Skeletal muscle tissue (tissue), 4 donors: ENCODE results near the gene DCTN5. TPM values are rescaled to one million over a fixed set of nuclear protein-coding genes. Genes with fewer than 3 reads are reported as not detected.
"Not testable (repeated sequence)": the region's sequence is repeated elsewhere in the genome, so short reads cannot be mapped to it uniquely, and the experiment has no call there.

ENCODE experiments used
- H3K27ac ChIP-seq: one replicate; pipeline ENCODE4 v1.7.0; 2013; ENCODE audit warnings: mild to moderate bottlenecking, low read depth, low read length, inconsistent platforms
- H3K27me3 ChIP-seq, 3 donors: one replicate each; pipeline ENCODE4 v1.7.0; 2013; ENCODE audit warnings: low read length in 3 of 3; ENCODE audit not compliant: control insufficient read depth in 3 of 3, insufficient read depth in 3 of 3
- H3K36me3 ChIP-seq, 3 donors: one replicate each; pipeline ENCODE4 v1.7.0; 2013; ENCODE audit warnings: low read length in 3 of 3; ENCODE audit not compliant: control insufficient read depth in 3 of 3, insufficient read depth in 3 of 3
- H3K4me1 ChIP-seq, 3 donors: one replicate each; pipeline ENCODE4 v1.7.0; 2013; ENCODE audit warnings: low read length in 3 of 3, mild to moderate bottlenecking in 3 of 3; ENCODE audit not compliant: control insufficient read depth in 3 of 3, insufficient read depth in 3 of 3
- H3K4me3 ChIP-seq, 3 donors: one replicate each; pipeline ENCODE4 v1.7.0; 2013; ENCODE audit warnings: low read length in 3 of 3
- H3K9ac ChIP-seq, 3 donors: one replicate each; pipeline ENCODE4 v1.7.0; 2013; ENCODE audit warnings: low read length in 3 of 3, mild to moderate bottlenecking in 3 of 3, moderate library complexity in 2 of 3, low read depth in 1 of 3
- H3K9me3 ChIP-seq, 3 donors: one replicate each; pipeline ENCODE4 v1.7.0; 2013; ENCODE audit warnings: low read length in 3 of 3; ENCODE audit not compliant: control insufficient read depth in 3 of 3
- total RNA-seq: library from RNA; depleted of rRNA; stranded (reverse); fragments of >200 nt; gene quantifications from one replicate; pipeline ENCODE4 v1.2.3, GENCODE V29; 2014
- donor health status: Osteomylitis.

DCTN5 gene
- 25.6 TPM for total RNA-seq

GRCh38 chr16:23640931-23641765 lies at the start of gene DCTN5, which contains the start of gene PALB2:
DCTN5 (plus strand) TSS chr16:23641466; CDS start chr16:23641543, 77 bp downstream.
PALB2 (minus strand) TSS chr16:23641310; CDS start chr16:23641157, 153 bp downstream.
- Histone ChIP-seq H3K27me3 (no peaks in the 10 kb centered on the region), H3K9ac (peak within 1 kb of the TSS; percentile 89 to 98 (median 96)), H3K9me3 (no peaks in the 10 kb centered on the region), H3K36me3 (peaks cover 14 to 16% (median 14%) of the 10 kb centered on the region in 3 donors), H3K4me1 (peaks cover 10 to 27% (median 18%) of the 10 kb centered on the region in 3 donors), H3K27ac (peak within 1 kb of the TSS; percentile 87), H3K4me3 (peak within 1 kb of the TSS; percentile 98 to 100 (median 100))

GRCh38 chr16:23594186-23594585 lies 47.1 kb upstream of the DCTN5 start:
- Histone ChIP-seq H3K27me3 (no peaks in the 10 kb centered on the region), H3K4me1 (peaks cover 22 to 37% (median 27%) of the 10 kb centered on the region in 3 donors), H3K4me3 (no peak overlapping the region), H3K9me3 (no peaks in the 10 kb centered on the region), H3K27ac (no peak overlapping the region), H3K9ac (no peak overlapping the region), H3K36me3 (peaks cover 19 to 43% (median 28%) of the 10 kb centered on the region in 3 donors)

GRCh38 chr16:23595246-23595950 lies 45.9 kb upstream of the DCTN5 start:
- Histone ChIP-seq H3K27ac (peak overlapping the region; percentile 83), H3K27me3 (no peaks in the 10 kb centered on the region), H3K9ac (peak overlapping the region; percentile 89 to 96 (median 93)), H3K9me3 (no peaks in the 10 kb centered on the region), H3K36me3 (peaks cover 13 to 31% (median 22%) of the 10 kb centered on the region in 3 donors), H3K4me1 (peaks cover 22 to 37% (median 27%) of the 10 kb centered on the region in 3 donors), H3K4me3 (peak overlapping the region; percentile 88 to 99 (median 97))

GRCh38 chr16:23595951-23596720 lies 45.1 kb upstream of the DCTN5 start, which contains the start of gene NDUFAB1:
NDUFAB1 (minus strand) TSS chr16:23596316; CDS start chr16:23596290, 26 bp downstream.
- H3K36me3 ChIP-seq = peaks cover 13 to 24% (median 16%) of the 10 kb centered on the region in 3 donors
- H3K9me3 ChIP-seq = no peaks in the 10 kb centered on the region
- H3K27ac ChIP-seq = peak within 1 kb of the TSS; percentile 83
- H3K9ac ChIP-seq = peak within 1 kb of the TSS; percentile 89 to 96 (median 93)
- H3K27me3 ChIP-seq = no peaks in the 10 kb centered on the region
- peak within 1 kb of the TSS; percentile 88 to 99 (median 97) for H3K4me3 ChIP-seq
- peaks cover 22 to 37% (median 26%) of the 10 kb centered on the region in 3 donors for H3K4me1 ChIP-seq

- Histone ChIP-seq H3K4me3 (peak overlapping the region in 1 of 3 donors; percentile 41), H3K9ac (peak overlapping the region in 1 of 3 donors; percentile 93), H3K4me1 (peaks cover 18 to 28% (median 19%) of the 10 kb centered on the region in 3 donors), H3K9me3 (no peaks in the 10 kb centered on the region), H3K27ac (peak overlapping the region; percentile 83), H3K27me3 (no peaks in the 10 kb centered on the region), H3K36me3 (peaks cover 9 to 14% (median 10%) of the 10 kb centered on the region in 3 donors)
Observed at GRCh38 chr16:23597003-23597756, 44.1 kb upstream of the DCTN5 start.

- Histone ChIP-seq H3K9ac (no peak overlapping the region), H3K9me3 (no peaks in the 10 kb centered on the region), H3K36me3 (peaks cover under 1 to 31% (median 28%) of the 10 kb centered on the region in 3 donors), H3K4me1 (no peaks in the 10 kb centered on the region), H3K27ac (no peak overlapping the region), H3K4me3 (no peak overlapping the region), H3K27me3 (no peaks in the 10 kb centered on the region)
Observed at GRCh38 chr16:23607726-23608125, 33.5 kb upstream of the DCTN5 start.

GRCh38 chr16:23608194-23608593 lies 33.1 kb upstream of the DCTN5 start:
- no peak overlapping the region for H3K9ac ChIP-seq
- H3K27me3 ChIP-seq = no peaks in the 10 kb centered on the region
- no peaks in the 10 kb centered on the region for H3K4me1 ChIP-seq
- H3K27ac ChIP-seq = no peak overlapping the region
- H3K9me3 ChIP-seq = no peaks in the 10 kb centered on the region
- peaks cover 0 to 31% (median 30%) of the 10 kb centered on the region in 3 donors for H3K36me3 ChIP-seq
- no peak overlapping the region for H3K4me3 ChIP-seq

- Histone ChIP-seq H3K27ac (no peak overlapping the region), H3K4me1 (no peaks in the 10 kb centered on the region), H3K9ac (no peak overlapping the region), H3K27me3 (no peaks in the 10 kb centered on the region), H3K36me3 (peaks cover 0 to 23% (median 23%) of the 10 kb centered on the region in 3 donors), H3K4me3 (no peak overlapping the region), H3K9me3 (no peaks in the 10 kb centered on the region)
Observed at GRCh38 chr16:23609929-23610328, 31.3 kb upstream of the DCTN5 start.

GRCh38 chr16:23610905-23611304 lies 30.4 kb upstream of the DCTN5 start:
- H3K27ac ChIP-seq, H3K4me3 ChIP-seq, H3K4me1 ChIP-seq, H3K9ac ChIP-seq, H3K27me3 ChIP-seq, H3K9me3 ChIP-seq: not testable (repeated sequence)
- peaks cover 0 to 23% (median 20%) of the 10 kb centered on the region in 3 donors for H3K36me3 ChIP-seq
